ENCODE measurements around the gene GALNT10.

GALNT10 gene

GRCh38 chr5:154296525-154297159 lies 106.1 kb downstream of the GALNT10 start:
- DNase-seq (ENCODE audit: low spot score): no peak

- no peak for DNase-seq (ENCODE audit: low spot score)
Observed at GRCh38 chr5:154298065-154298464, 107.5 kb downstream of the GALNT10 start.

- no peak for DNase-seq (ENCODE audit: low spot score)
Observed at GRCh38 chr5:154300207-154300883, 109.8 kb downstream of the GALNT10 start.

- no peak for DNase-seq (ENCODE audit: low spot score)
Observed at GRCh38 chr5:154301726-154302125, 111.2 kb downstream of the GALNT10 start.

- no peak for DNase-seq (ENCODE audit: low spot score)
Observed at GRCh38 chr5:154302161-154302560, 111.6 kb downstream of the GALNT10 start.

- DNase-seq (ENCODE audit: low spot score): no peak
Observed at GRCh38 chr5:154303133-154303532, 112.6 kb downstream of the GALNT10 start.

GRCh38 chr5:154308443-154309370 lies 118.2 kb downstream of the GALNT10 start:
- no peak for DNase-seq (ENCODE audit: low spot score)

GRCh38 chr5:154309371-154309745 lies 118.8 kb downstream of the GALNT10 start:
- DNase-seq (ENCODE audit: low spot score): no peak

- DNase-seq (ENCODE audit: low spot score): no peak
Observed at GRCh38 chr5:154309805-154310204, 119.3 kb downstream of the GALNT10 start.

GRCh38 chr5:154311362-154311761 lies 120.8 kb downstream of the GALNT10 start:
- DNase-seq (ENCODE audit: low spot score): no peak

GRCh38 chr5:154312000-154312399 lies 121.5 kb downstream of the GALNT10 start:
- no peak for DNase-seq (ENCODE audit: low spot score)

GRCh38 chr5:154312576-154312975 lies 122.0 kb downstream of the GALNT10 start:
- DNase-seq (ENCODE audit: low spot score): no peak

GRCh38 chr5:154313360-154314017 lies 123.0 kb downstream of the GALNT10 start:
- no peak for DNase-seq (ENCODE audit: low spot score)

GRCh38 chr5:154315196-154315595 lies 124.7 kb downstream of the GALNT10 start:
- no peak for DNase-seq (ENCODE audit: low spot score)

- no peak for DNase-seq (ENCODE audit: low spot score)
Observed at GRCh38 chr5:154315756-154316155, 125.2 kb downstream of the GALNT10 start.

- DNase-seq (ENCODE audit: low spot score): no peak
Observed at GRCh38 chr5:154316223-154316935, 125.8 kb downstream of the GALNT10 start.

- no peak for DNase-seq (ENCODE audit: low spot score)
Observed at GRCh38 chr5:154317916-154318315, 127.4 kb downstream of the GALNT10 start.

- DNase-seq (ENCODE audit: low spot score): no peak
Observed at GRCh38 chr5:154318691-154319090, 128.2 kb downstream of the GALNT10 start.

- no peak for DNase-seq (ENCODE audit: low spot score)
Observed at GRCh38 chr5:154319736-154320135, 129.2 kb downstream of the GALNT10 start.

- DNase-seq (ENCODE audit: low spot score): no peak
Observed at GRCh38 chr5:154320224-154321089, 129.9 kb downstream of the GALNT10 start.

GRCh38 chr5:154321546-154321945 lies 131.0 kb downstream of the GALNT10 start:
- DNase-seq (ENCODE audit: low spot score): no peak
